Measurements from ENCODE around the gene GLIS2.
A peak's percentile ranks its signal among the peaks of the same experiment; 100 is the strongest.

Gene GLIS2

DNA sequence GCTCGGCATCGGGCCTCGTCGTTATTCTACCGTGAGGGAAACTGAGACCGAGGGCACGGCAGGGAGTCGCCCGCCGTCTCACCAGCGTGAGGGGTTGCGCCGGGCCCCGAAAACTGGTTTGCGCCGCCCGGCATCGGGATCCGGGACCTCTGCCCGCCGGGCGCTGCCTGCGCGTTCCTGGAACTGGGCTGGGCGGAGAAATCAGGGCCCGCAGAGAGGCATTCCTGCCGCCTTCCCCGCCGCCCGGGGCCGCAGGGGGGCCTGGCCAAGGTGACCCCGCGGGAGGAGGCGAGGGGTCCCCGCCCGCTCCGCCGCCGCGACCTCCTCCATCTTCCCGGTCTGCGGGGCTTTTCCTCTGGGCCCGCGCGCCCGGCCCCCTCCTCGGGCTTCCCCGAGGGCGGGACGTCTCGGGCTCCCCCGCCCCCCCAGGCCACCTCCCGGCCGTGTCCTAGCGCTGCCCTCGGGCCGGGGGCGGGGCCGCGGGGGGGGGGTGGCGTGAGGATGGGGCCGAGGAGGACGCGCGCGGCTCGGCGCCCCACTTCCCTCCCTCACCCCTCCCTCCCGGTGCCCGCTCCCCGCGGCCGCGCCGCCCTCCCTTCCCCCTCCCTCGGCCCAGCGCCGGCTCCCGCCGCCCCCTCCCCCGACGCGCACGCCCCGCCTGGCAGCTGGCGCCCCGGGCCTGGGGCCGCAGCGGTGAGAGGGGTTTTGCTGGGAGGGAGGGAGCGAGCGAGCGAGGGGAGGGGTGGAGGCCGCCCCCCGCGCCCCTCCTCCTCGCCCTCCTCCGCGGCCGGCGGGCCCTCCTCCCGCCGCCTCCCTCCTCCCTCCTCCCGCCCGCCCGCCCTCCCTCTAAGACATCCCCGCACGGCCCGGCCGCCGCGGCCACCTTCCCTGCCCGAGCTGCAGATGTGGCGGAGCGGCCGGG is at the start of gene GLIS2:
Gene GLIS2, plus strand, starts transcription at position 882 of the 922 bp plus-strand sequence. CDS start 16,214 bp downstream, outside the sequence.
- DNase-seq = peak; percentile 69

DNA sequence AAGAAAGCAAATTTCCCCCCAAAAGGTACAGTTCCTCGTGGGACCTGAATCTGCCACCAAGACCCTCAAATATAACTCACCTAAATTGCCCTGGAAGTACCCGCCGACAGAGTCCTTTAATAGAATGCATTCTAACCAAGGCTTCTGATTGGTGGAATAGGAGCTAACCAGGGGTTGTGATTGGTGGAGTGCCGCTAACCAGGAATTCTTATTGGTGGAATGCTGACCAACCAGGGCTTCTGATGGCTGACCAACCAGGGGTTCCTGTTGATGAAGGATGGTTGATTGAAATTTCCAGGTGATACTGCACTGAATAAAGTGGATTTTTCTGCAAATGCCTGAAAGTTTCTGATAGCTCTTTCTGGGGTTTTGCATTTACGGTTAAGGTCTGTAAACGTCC is 49.5 kb upstream of the GLIS2 start:
- no peak for DNase-seq

- no peak for DNase-seq
Observed at GRCh38 chr16:4270091-4270490, 45.8 kb upstream of the GLIS2 start.

GRCh38 chr16:4270595-4270994 is 45.3 kb upstream of the GLIS2 start:
- no peak for DNase-seq

- peak; percentile 91 for DNase-seq
Observed at GRCh38 chr16:4271176-4272113, 44.4 kb upstream of the GLIS2 start.

GRCh38 chr16:4272114-4272956 is 43.5 kb upstream of the GLIS2 start:
- DNase-seq = peak; percentile 21

DNA sequence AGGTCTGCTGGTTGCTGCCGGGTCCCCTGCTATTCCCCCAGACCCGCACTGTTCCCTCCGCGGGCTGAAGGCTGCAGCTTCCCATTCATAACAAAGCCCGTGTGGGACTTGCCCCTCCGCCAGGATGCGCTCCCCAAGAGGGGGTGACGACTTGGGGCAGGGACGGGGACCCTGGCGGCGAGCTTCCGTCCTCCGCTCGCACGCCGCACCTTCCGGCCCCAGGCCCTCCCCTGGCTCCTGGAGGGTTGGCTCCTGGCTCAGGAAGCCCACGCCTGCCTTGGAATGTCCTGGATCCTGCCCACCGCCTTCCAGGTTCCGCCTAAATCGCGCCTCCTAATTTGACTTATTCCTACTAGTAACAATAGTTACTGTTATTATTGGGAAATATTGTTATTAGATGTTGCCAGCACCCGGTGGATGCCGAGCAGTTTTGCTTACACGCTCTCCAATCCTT is 42.0 kb upstream of the GLIS2 start:
- no peak for DNase-seq

DNA sequence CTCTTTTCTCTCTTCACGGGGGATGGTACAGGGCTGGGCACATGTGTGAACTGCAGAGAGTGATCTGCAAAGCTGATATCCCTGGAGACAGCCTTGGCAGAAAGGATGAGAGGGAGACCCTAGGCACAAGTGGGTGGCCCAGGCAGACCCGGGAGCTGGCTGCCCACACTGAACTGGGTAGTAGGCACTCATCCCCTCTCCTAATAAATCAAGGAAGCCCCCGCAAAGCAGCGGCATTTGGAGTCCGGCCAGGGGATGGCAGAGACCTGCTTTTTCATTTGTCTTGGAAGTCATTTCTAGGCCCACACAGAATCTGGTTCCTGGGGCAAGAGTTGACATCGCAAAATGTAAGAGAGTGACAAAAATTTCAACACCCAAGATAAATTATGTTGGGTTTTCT is 40.0 kb upstream of the GLIS2 start:
- DNase-seq = no peak

DNA sequence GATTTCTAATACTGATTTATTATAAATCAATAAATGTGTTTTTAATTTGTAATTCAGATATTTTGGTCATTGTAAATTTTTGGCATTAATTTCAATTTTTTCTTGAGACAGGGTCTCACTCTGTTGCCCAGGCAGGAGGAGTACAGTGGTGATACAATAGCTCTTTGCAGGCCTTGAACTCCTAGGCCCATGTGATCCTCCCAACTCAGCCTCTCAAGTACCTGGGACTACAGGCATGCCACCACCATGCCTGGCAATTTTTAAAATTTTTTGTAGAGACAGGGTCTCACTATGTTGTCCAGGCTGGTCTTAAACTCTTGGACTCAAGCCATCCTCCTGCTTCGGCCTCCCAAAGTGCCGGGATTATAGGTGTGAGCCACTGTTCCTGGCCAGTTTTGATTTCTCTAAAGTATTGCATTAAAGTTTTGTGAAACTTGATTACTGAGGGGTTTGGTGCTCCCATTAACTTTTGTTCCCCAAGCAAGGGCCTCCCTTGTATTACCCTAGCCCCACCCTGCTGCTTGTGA is 37.8 kb upstream of the GLIS2 start:
- no peak for DNase-seq

DNA sequence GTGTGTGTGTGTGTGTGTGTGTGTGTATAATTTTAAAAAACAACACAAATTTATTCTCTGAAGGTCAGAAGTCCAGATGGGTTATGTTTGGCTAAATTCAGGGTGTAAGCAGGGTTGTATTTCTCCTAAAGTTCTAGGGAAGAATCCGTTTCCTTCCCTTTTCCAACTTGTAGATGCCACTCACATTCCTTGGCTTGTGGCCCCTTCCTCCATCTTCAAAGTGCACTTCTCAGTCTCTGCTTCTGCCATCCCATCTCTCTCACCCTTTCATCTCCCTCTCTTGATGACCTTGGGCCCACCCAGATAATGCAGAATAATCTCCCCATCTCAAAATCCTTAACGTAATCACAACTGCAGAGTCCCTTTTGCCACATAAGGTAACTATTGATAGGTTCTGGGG is 35.2 kb upstream of the GLIS2 start:
- DNase-seq = no peak

- no peak for DNase-seq
Observed at GRCh38 chr16:4283441-4283840, 32.4 kb upstream of the GLIS2 start.

DNA sequence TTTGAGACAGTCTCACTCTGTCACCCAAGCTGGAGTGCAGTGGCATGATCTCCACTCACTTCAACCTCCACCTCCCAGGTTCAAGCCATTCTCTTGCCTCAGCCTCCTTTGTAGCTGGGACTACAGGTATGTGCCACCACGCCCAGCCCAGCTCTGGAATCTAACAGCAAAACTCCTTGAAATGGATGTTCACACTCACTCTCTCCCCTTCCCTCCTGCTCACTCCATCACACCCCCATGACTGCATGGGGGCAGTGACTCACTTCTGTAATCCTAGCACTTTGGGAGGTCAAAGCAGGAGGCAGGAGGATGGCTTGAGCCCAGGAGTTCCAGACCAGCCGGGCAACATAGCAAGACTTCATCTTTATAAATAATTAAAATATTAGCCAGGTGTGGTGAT is 31.9 kb upstream of the GLIS2 start:
- DNase-seq = no peak

- no peak for DNase-seq
Observed at GRCh38 chr16:4285167-4285566, 30.7 kb upstream of the GLIS2 start.

DNA sequence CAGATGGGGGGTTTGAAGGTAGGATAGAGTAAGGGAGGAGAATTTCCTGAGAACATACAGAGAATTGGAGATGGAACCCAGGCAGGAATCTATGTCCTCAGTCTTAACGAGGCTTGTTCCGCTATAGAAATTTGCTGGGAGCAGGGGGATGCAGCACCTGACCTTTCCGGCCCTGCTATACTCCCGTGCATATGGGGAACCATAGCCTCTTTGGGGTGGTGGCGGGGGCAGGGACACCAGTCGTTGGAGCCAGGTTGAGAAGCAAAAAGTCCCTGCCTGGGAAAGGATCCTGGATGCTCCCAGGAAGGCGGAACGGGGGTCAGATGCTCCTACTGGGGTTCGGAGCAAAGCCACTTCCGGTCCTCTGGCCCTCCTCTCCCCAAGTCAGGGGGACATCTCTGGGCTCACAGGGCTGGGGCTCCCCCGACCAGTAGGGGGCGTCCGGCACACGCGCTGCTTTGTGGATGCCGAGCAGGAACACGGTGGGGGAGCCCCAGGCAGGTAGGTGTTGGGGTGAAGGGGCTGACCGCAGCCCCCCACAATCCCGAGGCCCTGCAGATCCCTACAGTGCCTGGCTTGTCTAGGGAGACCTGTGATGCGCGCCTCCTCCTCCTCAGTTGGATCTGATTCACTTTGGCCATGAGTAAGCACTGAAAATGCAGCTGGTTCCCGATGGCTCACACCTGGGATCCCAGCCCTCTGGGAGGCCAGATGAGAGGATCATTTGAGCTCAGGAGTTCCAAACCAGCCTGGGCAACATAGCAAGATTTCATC is 27.5 kb upstream of the GLIS2 start:
- DNase-seq = peak; percentile 48

DNA sequence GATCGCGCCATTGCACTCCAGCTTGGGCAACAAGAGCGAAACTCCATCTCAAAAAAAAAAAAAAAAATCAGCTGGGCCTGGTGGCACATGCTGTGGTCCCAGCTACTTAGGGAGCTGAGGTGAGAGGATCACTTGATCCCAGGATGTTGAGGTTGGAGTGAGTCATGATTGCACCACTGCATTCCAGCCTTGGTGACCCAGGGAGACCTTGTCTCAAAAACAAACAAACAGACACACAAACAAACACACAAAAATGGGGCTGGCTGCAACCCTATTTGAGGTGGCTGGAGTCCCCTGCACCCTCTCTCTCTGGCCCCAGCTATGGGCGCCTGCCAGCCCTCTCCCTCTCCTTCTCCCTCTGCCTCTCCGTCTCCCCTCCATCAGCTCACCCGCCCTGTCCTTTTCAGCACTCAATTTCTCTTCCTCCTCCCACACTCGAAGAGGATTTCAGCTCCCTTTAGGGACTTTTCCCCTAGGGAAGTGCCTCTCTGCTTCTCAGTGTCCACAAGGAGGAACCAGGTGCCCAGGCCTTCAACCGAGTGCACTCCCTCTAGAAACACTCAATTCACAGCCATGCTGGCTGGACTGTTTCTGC is 25.5 kb upstream of the GLIS2 start:
- DNase-seq = no peak

DNA sequence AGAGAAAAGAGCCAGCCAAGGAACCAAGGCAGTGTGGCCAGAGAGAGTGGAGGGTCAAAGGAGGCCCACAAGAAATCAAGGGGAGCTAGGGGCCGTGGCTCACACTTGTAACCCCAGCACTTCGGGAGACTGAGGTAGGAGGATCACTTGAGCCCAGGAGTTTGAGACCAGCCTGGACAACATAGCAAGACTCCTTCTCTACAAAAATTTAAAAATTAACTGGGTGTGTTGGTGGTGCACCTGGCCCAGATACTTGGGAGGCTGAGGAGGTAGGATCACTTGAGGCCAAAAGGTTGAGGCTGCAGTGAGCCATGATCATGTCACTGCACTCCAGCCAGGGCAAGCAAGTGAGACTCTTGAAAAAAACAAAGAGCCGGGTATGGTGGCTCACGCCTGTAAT is 24.2 kb upstream of the GLIS2 start:
- DNase-seq = no peak

DNA sequence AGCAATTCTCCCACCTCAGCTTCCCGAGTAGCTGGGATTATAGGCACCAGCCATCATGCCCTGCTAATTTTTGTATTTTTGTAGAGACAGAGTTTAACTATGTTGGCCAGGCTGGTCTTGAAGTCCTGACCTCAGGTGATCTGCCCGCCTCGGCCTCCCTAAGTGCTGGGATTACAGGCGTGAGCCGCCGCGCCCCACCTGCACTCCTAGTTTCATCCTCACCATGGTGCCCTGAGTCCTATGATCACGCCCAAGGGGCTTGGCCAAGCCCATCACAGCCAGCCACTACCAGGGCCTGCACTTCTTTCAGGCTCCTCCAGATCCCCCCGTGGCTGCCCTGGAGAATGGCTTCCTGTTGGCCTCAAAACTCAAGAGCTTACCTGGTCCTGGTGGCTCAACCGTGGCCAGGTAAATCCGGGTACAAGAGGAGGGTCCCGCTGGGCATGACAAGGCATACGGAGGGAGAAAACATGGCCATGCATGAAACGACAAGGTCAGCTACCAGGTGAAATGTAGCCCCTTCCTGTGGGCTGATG is 22.6 kb upstream of the GLIS2 start:
- DNase-seq = no peak

GRCh38 chr16:4293822-4294457 is 21.9 kb upstream of the GLIS2 start:
- peak; percentile 73 for DNase-seq

GRCh38 chr16:4295581-4295980 is 20.3 kb upstream of the GLIS2 start:
- no peak for DNase-seq

- DNase-seq = no peak
Observed at GRCh38 chr16:4297480-4297879, 18.4 kb upstream of the GLIS2 start.

Data from NCI-H1092 (cell line).